IPS-18a (cell line): ENCODE data around the gene PRDM16.
"Not testable (repeated sequence)": the region's sequence is repeated elsewhere in the genome, so short reads cannot be mapped to it uniquely, and the experiment has no call there.

Experiments used
- H3K27ac ChIP-seq: one replicate; pipeline ENCODE4 v1.5.1; 2013; ENCODE audit warnings: low read length
- H3K27me3 ChIP-seq: one replicate; pipeline ENCODE4 v1.6.1; 2013; ENCODE audit warnings: mild to moderate bottlenecking, low read length; ENCODE audit not compliant: control insufficient read depth, insufficient read depth
- H3K36me3 ChIP-seq: one replicate; pipeline ENCODE4 v1.6.1; 2013; ENCODE audit warnings: low read depth, low read length; ENCODE audit not compliant: control insufficient read depth
- H3K4me1 ChIP-seq: one replicate; pipeline ENCODE4 v1.6.1; 2013; ENCODE audit warnings: low read depth, low read length; ENCODE audit not compliant: control insufficient read depth
- H3K4me3 ChIP-seq: one replicate; pipeline ENCODE4 v1.5.1; 2013; ENCODE audit warnings: low read length
- H3K9ac ChIP-seq: one replicate; pipeline ENCODE4 v1.6.1; 2013; ENCODE audit warnings: mild to moderate bottlenecking, low read length, moderate library complexity
- H3K9me3 ChIP-seq: one replicate; pipeline ENCODE4 v1.6.1; 2013; ENCODE audit warnings: low read depth, low read length; ENCODE audit not compliant: control insufficient read depth

Gene PRDM16

DNA sequence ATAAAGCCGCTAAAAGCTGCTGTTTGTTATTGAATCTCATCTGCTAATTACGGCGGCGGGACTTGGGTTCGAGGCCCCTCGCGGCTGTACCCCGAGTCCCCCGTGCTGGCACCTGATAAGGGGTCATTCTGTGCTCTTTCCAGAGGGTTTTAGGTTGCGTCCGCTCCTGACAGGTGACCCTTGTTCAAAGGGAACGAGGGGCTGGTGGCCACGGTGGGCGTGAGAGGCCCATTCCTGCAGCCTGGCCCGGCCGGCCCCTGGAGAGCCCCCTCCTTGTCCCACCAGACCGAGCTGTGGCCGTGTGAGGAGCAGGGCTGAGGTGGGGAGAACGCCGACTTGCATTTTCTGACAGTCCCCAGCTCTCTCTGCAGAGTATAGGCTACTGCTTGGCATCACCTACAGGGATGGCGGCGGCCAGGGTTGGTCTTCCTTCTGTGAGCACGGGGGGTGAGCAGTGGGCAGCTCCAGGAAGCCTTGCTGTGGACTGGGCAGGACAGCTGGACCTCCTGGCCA lies 12.2 kb downstream of the PRDM16 start:
- Histone ChIP-seq H3K9ac (no peak overlapping the region), H3K4me1 (no peaks in the 10 kb centered on the region), H3K36me3 (no peaks in the 10 kb centered on the region), H3K27ac (no peak overlapping the region), H3K9me3 (no peaks in the 10 kb centered on the region), H3K4me3 (no peak overlapping the region), H3K27me3 (peaks cover 18% of the 10 kb centered on the region)

DNA sequence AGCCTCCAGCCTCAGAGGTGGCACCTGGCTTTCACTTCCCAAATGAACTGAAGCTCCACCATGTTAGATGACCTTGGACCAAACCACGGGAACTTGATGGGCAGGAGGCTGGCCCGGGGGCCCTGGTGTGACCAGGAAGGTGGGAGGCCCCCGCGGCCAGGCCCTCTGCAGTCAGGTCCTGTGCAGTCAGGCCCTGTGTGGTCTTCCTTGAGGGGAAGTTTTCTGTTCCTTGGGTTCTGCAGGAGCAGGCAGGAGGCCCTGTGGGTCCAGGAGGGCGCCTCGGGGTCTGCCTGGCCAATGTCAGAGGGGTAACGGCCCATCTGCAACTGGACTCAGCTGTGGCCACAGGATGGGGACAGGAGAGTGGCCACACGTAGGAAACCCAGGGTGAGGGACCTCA lies 13.0 kb downstream of the PRDM16 start:
- Histone ChIP-seq H3K27me3 (peaks cover 10% of the 10 kb centered on the region), H3K4me3 (no peak overlapping the region), H3K36me3 (no peaks in the 10 kb centered on the region), H3K27ac (no peak overlapping the region), H3K9ac (no peak overlapping the region), H3K9me3 (no peaks in the 10 kb centered on the region), H3K4me1 (no peaks in the 10 kb centered on the region)

DNA sequence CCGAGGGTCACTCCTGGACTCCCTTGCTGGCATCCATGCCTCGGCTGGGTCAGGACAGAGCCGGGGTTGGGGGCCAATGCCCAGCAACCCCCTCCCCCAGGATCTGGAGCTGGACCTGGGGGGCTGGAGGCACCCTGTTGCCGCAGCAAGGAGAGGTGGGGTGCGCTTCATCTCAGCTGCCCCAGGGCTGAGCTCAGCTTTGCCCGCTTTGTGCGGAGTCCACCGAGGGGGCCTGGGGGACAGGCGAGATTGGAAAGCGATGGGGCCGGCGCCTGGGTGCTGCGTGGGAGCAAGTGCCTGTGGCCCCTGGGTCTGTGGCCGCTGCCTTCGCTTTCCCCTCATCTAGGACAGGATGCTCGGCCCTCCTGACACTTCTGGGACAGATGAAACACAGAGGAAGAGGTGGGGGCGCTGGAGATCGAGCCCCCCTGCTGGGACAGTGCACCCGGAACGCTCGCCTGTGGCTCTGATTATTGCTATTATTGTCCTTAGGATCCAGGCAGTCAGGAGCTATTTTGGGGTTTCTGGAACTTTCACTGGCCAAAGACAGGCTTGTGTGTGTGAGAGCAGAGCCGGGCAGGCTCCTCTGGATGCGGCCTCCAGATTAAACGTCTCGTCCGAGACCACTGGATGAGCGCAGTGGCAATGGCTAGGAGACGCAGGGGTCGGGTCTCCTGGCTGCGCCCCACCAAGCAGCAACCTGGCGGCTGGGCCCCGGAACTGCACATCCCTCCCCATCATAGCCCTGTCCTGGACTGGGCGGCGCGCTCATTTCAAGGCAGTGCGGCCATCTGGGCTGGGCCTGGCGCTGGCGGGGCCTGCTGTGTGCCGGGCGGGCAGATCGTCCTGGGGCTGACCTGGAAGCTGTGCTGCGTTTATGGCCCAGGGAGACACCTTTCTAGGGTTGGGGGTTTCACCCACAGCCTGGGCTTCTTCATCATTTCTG lies 13.8 kb downstream of the PRDM16 start:
- no peak overlapping the region for H3K9ac ChIP-seq
- H3K27ac ChIP-seq, result no peak overlapping the region
- no peaks in the 10 kb centered on the region for H3K9me3 ChIP-seq
- H3K27me3 ChIP-seq, result peaks cover 2% of the 10 kb centered on the region
- no peaks in the 10 kb centered on the region for H3K4me1 ChIP-seq
- H3K36me3 ChIP-seq, result no peaks in the 10 kb centered on the region
- no peak overlapping the region for H3K4me3 ChIP-seq

DNA sequence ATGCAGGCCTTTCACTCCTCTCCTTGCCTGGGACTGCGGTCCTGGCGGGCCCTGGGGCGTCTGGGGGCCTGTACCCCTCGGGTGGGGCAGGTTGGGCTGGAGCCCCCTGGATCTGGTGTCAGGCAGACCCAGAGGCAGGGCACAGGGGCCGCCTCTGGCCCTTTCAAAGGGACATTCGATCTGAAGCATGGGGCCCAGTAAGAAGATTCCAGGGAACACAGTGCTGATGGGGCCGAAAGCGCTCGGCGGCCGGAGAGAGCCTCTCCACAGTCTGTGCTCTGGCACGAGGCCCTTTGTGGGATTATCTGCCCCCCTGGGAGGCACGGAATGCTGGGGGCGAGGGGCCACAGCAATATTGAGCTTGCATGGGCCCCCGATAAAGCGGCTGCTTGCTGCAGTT lies 15.2 kb downstream of the PRDM16 start:
- Histone ChIP-seq H3K36me3 (no peaks in the 10 kb centered on the region), H3K9ac (no peak overlapping the region), H3K27me3 (no peaks in the 10 kb centered on the region), H3K4me1 (no peaks in the 10 kb centered on the region), H3K9me3 (no peaks in the 10 kb centered on the region), H3K27ac (no peak overlapping the region), H3K4me3 (no peak overlapping the region)

DNA sequence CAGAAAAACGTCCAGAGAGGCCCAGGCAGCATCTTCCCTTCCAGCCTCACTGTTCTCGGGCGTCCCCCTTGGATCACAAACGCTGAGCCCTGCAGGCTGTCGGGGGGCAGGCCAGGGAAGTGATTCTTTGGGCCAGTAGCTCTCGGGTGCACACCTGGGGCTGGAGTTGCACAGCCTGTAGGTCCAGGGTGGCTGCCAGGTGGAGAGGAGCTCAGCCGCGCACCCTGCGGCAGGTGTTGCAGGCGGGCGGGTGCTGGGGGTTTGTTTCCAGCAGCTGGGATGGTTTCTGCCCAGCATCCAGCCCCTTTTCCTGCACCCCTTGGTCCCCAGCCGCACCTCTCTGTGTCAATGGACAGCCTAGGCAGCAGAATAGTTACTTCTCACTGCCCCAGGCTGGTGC lies 15.7 kb downstream of the PRDM16 start:
- no peaks in the 10 kb centered on the region for H3K9me3 ChIP-seq
- H3K4me1 ChIP-seq, result no peaks in the 10 kb centered on the region
- no peaks in the 10 kb centered on the region for H3K27me3 ChIP-seq
- H3K36me3 ChIP-seq, result no peaks in the 10 kb centered on the region
- H3K9ac ChIP-seq, result no peak overlapping the region
- no peak overlapping the region for H3K27ac ChIP-seq
- no peak overlapping the region for H3K4me3 ChIP-seq

DNA sequence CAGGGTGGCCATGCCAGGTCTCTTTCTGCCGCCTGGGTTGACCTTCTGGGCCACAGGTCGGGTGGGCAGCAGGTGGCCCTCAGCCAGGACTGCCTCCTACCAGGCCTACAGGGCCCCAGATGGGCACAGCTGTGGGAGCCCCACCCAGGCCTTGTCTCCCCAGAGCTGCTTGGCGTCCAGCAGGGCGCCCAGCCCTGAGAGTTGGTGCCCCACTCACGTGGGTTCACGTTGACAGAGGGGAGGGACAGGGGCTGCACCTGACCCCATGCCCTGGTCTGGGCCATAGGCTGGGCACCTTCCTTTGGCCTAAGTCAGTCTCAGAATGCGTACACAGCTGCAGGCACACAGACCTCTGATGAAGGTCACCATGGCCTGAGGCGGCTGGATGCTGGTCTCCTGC lies 16.7 kb downstream of the PRDM16 start:
- H3K36me3 ChIP-seq, result no peaks in the 10 kb centered on the region
- H3K9ac ChIP-seq, result no peak overlapping the region
- H3K27ac ChIP-seq, result no peak overlapping the region
- no peaks in the 10 kb centered on the region for H3K27me3 ChIP-seq
- H3K9me3 ChIP-seq, result no peaks in the 10 kb centered on the region
- no peak overlapping the region for H3K4me3 ChIP-seq
- no peaks in the 10 kb centered on the region for H3K4me1 ChIP-seq

DNA sequence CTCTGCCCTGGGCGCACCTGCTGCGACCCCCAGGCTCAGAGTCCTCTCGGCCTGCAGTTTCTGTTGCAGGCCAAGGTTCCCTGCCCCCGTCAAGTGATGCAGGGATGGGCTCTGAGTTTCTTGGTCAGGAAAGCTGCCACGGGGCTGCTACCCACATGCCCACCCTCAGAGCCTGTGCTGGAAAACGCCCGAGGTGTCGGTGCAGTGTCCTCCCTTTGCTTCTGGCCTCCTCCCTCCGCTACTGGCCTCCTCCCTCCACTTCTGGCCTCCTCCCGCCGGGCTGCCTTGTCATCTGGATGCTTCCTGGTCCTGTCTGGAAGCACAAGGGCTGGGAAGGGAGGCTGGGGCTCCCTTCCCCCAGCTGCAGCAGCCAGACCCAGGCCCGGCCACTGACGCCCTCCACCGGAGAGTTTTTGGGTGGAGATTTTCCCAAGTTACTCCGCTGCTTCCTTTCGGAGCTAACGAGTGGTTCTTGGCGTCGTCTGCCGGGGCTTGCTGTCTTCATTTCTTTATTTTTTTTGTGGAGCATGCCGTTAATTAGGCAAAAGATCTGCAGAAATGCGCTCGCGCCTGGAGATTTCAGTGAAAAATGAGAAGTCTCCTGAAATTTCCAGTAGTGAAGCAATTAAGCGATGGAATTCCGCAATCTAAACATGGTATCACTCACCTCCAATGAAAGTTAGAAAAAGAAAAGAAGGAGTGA lies 17.4 kb downstream of the PRDM16 start:
- Histone ChIP-seq H3K4me3 (no peak overlapping the region), H3K27me3 (no peaks in the 10 kb centered on the region), H3K9ac (no peak overlapping the region), H3K9me3 (no peaks in the 10 kb centered on the region), H3K4me1 (no peaks in the 10 kb centered on the region), H3K27ac (no peak overlapping the region), H3K36me3 (no peaks in the 10 kb centered on the region)

DNA sequence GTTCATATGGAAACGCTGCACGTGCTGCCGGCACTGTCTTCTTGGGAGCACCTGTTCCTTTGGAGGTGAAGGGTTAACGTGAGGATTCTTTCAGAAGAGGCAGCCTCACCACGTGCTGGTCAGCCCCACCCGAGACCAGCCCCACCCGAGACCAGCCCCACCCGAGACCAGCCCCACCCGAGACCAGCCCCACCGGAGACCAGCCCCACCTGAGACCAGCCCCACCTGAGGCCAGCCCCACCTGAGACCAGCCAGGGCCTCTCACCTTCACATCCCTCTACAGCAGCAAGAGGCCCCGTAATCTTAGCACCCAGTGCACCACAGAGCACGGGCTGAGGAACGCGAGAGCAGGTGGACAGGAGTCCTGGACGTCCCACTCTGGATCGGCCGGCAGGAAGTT lies 18.0 kb downstream of the PRDM16 start:
- no peaks in the 10 kb centered on the region for H3K36me3 ChIP-seq
- H3K4me1 ChIP-seq, result no peaks in the 10 kb centered on the region
- H3K27me3 ChIP-seq, result no peaks in the 10 kb centered on the region
- no peak overlapping the region for H3K9ac ChIP-seq
- H3K27ac ChIP-seq, result no peak overlapping the region
- H3K9me3 ChIP-seq, result no peaks in the 10 kb centered on the region
- H3K4me3 ChIP-seq, result no peak overlapping the region

DNA sequence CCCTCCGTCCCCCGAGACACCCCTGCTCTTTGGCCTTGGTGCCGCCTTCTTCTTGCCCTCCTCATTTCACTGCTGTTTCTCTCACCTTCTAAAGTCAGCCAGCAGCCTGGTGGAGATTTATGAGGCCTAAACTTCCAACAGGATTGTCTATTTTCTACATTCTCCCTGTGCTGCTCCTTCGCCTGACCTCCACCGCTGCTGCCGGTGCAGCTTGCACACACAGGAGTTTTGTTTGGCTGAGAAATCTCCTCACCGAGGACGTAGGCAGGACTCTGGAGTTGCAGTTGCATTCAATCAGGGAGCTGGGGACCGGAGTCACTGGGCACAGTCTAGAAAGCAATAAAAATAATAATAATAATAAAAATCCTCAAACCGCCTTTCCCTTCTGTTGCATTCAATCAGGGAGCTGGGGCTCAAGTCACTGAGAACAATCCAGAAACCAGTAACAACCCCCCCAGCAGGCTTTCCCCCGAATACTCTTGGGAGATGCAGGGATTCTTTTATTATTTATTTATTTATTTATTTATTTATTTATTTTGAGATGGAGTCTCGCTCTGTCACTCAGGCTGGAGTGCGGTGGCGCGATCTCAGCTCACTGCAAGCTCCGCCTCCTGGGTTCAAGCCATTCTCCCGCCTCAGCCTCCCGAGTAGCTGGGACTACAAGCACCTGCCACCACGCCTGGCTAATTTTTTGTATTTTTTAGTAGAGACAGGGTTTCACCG lies 19.1 kb downstream of the PRDM16 start:
- not testable (repeated sequence) for H3K4me1 ChIP-seq, H3K4me3 ChIP-seq, H3K27me3 ChIP-seq, H3K9me3 ChIP-seq, H3K9ac ChIP-seq, H3K36me3 ChIP-seq, H3K27ac ChIP-seq

DNA sequence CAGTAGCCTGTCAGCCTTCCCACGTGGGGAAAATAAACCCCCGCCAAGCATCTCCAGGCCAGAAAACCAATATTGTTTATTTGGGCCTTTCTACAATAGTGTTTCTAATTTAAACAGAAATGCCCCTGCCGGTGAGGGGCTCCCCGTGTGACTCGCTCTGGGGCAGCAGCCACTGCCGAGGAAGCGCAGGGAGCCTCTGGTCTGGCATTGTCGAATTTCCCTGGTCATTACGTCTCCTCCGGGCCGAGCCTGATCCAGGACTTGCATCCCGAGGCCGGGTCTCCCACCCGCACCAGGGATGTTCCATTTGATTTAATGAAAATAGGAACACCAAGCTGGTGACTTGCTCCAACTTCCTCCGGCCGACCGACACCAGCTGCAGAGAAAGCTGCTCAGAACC lies 20.5 kb downstream of the PRDM16 start:
- Histone ChIP-seq H3K9me3 (no peaks in the 10 kb centered on the region), H3K9ac (no peak overlapping the region), H3K4me3 (no peak overlapping the region), H3K27ac (no peak overlapping the region), H3K27me3 (no peaks in the 10 kb centered on the region), H3K4me1 (no peaks in the 10 kb centered on the region), H3K36me3 (no peaks in the 10 kb centered on the region)

DNA sequence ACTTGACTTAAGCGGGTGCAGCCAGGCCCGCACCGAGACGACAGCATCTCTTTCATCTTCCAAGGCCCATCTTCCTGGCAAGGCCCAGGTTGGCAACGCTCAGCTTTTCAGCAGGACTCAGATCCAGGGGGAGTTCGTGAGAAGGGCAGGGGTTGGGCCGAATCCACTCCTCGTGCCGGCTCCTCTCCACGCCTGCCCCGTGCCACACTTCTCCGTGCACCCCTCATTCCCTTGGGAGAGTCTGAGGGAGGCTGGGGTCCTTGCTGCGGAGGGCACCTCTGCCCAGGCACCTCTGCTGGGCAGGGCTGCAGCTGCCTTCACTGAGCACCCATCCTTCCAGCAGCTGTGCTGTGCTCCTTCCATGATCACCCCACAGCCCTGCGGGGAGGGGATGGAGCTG lies 22.3 kb downstream of the PRDM16 start:
- Histone ChIP-seq H3K9ac (no peak overlapping the region), H3K9me3 (no peaks in the 10 kb centered on the region), H3K27me3 (no peaks in the 10 kb centered on the region), H3K4me1 (no peaks in the 10 kb centered on the region), H3K4me3 (no peak overlapping the region), H3K36me3 (no peaks in the 10 kb centered on the region), H3K27ac (no peak overlapping the region)
